Astrocyte of the cerebellum (primary cell): ENCODE results near the gene NHERF2.

Experiments
- DNase-seq: peaks from one replicate; pipeline ENCODE4 v3.0.0-alpha.2; 2011; ENCODE audit warnings: low read depth
- H3K4me3 ChIP-seq: 2 replicates; pipeline ENCODE4 v1.5.1; 2011; ENCODE audit warnings: mild to moderate bottlenecking, low read depth, low read length, moderate library complexity
- CTCF ChIP-seq: IDR thresholded peaks from 2 replicates; pipeline ENCODE4 v1.5.1; 2012; ENCODE audit warnings: low read length, low read depth, moderate library complexity, mild to moderate bottlenecking; ENCODE audit errors: missing control alignments
- in situ Hi-C: cut with HindIII; loops from 2 replicates; pipeline ENCODE4 v1.10.0; 2017; ENCODE audit warnings: low sequenced_read_pairs

NHERF2 gene

GRCh38 chr16:2003231-2003826 is 23.4 kb upstream of the NHERF2 start:
- in situ Hi-C loops, result no loop called here
- no peak overlapping the region for H3K4me3 ChIP-seq
- TF ChIP-seq CTCF, result no peak
- no peak for DNase-seq

- H3K4me3 ChIP-seq, result peak overlapping the region; percentile 19
- TF ChIP-seq CTCF, result peak; percentile 97
- peak; percentile 43 for DNase-seq
- in situ Hi-C loops, result no loop called here
Measured at GRCh38 chr16:2003827-2004641, 22.7 kb upstream of the NHERF2 start.

GRCh38 chr16:2004795-2005517 is 21.7 kb upstream of the NHERF2 start:
- H3K4me3 ChIP-seq, result no peak overlapping the region
- no peak for TF ChIP-seq CTCF
- DNase-seq, result no peak
- in situ Hi-C loops, result no loop called here

GRCh38 chr16:2005646-2006045 is 21.1 kb upstream of the NHERF2 start:
- H3K4me3 ChIP-seq, result no peak overlapping the region
- DNase-seq, result no peak
- no peak for TF ChIP-seq CTCF
- in situ Hi-C loops, result no loop called here

- DNase-seq, result no peak
Measured at GRCh38 chr16:2006317-2006716, 20.4 kb upstream of the NHERF2 start.

More at GRCh38 chr16:2006317-2006716, 20.4 kb upstream of the NHERF2 start:
- no peak for TF ChIP-seq CTCF
- no peak overlapping the region for H3K4me3 ChIP-seq
- in situ Hi-C loops, result no loop called here
